A549 (cell line): ENCODE measurements around the gene PFN1.

ENCODE experiments used
- CTCF ChIP-seq: fragments of >200 bp; sonication (Bioruptor Twin); formaldehyde crosslinking; IDR thresholded peaks from 3 replicates; pipeline ENCODE4 v1.5.1; 2016
- MAFK ChIP-seq: fragments of 450-650 bp; IDR thresholded peaks from 2 replicates; pipeline ENCODE4 v1.6.1; 2014; ENCODE audit not compliant: partially characterized antibody
- NR3C1 ChIP-seq: fragments of >200 bp; sonication (Bioruptor Twin); formaldehyde crosslinking; IDR thresholded peaks from 3 replicates; pipeline ENCODE4 v1.6.1; 2017
- RCOR1 ChIP-seq: fragments of 150-350 bp; IDR thresholded peaks from 2 replicates; pipeline ENCODE4 v1.6.1; 2014; ENCODE audit warnings: antibody characterized with exemption, low read length, low read depth
- SMC3 ChIP-seq: fragments of >200 bp; sonication (Bioruptor Twin); formaldehyde crosslinking; IDR thresholded peaks from 3 replicates; pipeline ENCODE4 v1.6.1; 2018; ENCODE audit warnings: inconsistent platforms
- ZC3H11A ChIP-seq: fragments of 450-650 bp; IDR thresholded peaks from 2 replicates; pipeline ENCODE4 v1.6.1; 2014; ENCODE audit warnings: antibody characterized with exemption, mild to moderate bottlenecking

- TF ChIP-seq MAFK, result no peak
- TF ChIP-seq RCOR1, result no peak
- TF ChIP-seq CTCF, result no peak
- TF ChIP-seq ZC3H11A, result no peak
- no peak for TF ChIP-seq NR3C1
- no peak for TF ChIP-seq SMC3
Observed at GRCh38 chr17:4970273-4970672, 21.9 kb upstream of the PFN1 start.
